Transverse colon (tissue), 3 donors: ENCODE results near the gene PNMA3.

Experiments
- EP300 ChIP-seq: sonication (generic); formaldehyde crosslinking; IDR thresholded peaks from one replicate; pipeline ENCODE4 v1.6.1; 2017; ENCODE audit warnings: antibody characterized with exemption, low read depth
- TF ChIP-seq, protein P1 (sequence below), 5 experiments: fragments of 200-600 bp in 3 of 5; fragments of 450-650 bp in 2 of 5; sonication (generic) in 3 of 5; IDR thresholded peaks; 1 replicate in 2 of 5; 2 replicates in 3 of 5; pipeline ENCODE4 v1.5.1; 2016 to 2017; ENCODE audit warnings: antibody characterized with exemption in 5 of 5, inconsistent platforms in 3 of 5, mild to moderate bottlenecking in 2 of 5, moderate library complexity in 1 of 5

DNA sequence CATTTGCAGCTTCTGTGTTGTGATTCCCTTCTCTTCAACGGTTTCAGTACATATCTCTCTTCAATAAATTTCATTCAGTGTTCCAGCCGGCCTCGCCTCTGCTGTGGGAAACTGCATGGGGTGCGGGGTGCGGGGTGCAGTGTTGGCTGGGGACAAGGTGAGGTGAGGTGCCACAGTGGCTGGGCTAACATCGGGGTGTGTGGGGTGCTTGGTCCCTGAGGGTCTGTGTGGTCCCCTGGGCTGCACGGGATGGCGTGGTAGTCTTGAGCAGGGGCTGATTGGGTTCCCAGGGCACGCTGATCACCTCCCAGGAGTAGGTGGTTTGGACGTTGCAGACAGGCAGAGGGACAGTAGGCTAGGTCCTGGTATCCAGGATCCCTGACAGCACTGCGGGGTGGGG is 18.7 kb downstream of the PNMA3 start:
- TF ChIP-seq, protein P1, sequence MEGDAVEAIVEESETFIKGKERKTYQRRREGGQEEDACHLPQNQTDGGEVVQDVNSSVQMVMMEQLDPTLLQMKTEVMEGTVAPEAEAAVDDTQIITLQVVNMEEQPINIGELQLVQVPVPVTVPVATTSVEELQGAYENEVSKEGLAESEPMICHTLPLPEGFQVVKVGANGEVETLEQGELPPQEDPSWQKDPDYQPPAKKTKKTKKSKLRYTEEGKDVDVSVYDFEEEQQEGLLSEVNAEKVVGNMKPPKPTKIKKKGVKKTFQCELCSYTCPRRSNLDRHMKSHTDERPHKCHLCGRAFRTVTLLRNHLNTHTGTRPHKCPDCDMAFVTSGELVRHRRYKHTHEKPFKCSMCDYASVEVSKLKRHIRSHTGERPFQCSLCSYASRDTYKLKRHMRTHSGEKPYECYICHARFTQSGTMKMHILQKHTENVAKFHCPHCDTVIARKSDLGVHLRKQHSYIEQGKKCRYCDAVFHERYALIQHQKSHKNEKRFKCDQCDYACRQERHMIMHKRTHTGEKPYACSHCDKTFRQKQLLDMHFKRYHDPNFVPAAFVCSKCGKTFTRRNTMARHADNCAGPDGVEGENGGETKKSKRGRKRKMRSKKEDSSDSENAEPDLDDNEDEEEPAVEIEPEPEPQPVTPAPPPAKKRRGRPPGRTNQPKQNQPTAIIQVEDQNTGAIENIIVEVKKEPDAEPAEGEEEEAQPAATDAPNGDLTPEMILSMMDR (IDR thresholded peaks at IDR 0.05): no peak
- TF ChIP-seq EP300: no peak
